GM21381 (cell line): ENCODE measurements around the gene CEACAM20.
"Not testable (repeated sequence)": the region's sequence is repeated elsewhere in the genome, so short reads cannot be mapped to it uniquely, and the experiment has no call there.

ENCODE experiments used
- ATAC-seq: cut with Tn5 transposase; IDR thresholded peaks from one replicate; pipeline ENCODE4 v1.9.1; 2021; ENCODE audit warnings: mild to moderate bottlenecking, moderate library complexity; ENCODE audit not compliant: unreplicated experiment

Gene CEACAM20

DNA sequence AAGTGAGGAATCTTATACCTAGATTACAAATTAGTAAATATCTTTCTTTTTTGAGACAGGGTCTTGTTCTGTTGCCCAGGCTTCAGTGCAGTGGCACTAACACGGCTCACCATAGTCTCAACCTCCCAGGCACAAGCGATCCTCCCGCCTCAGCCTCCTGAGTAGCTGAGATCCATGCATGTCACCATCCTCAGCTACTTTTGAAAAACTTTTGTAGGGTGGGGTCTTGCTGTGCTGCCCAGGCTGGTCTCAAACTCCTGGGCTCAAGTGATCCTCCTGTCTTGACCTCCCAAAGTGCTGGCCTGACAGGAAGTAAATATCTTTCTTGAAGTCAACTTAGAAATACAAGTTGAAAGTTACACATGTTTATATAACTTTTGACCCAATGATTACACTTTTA, 20.0 kb upstream of the CEACAM20 start:
- ATAC-seq = no peak

DNA sequence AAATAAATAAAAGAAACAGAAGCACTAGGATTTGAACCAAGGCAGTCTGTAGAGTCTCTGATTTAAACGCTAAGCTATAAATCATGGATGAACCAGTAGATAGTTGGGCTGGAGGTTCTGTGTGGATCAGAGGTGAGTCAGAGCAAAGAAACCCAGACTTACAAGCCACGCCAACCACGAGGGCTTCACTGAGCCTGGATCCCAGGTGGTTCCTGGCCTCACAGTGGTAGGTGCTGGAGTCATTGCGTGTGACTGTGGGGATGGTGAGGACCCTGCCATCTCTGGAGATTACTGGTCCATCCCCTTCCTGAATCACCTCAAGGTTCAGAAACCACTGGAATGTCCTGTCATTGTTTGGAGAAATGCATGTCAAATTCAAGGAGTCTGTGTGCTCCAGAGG, 19.3 kb upstream of the CEACAM20 start:
- ATAC-seq = no peak

DNA sequence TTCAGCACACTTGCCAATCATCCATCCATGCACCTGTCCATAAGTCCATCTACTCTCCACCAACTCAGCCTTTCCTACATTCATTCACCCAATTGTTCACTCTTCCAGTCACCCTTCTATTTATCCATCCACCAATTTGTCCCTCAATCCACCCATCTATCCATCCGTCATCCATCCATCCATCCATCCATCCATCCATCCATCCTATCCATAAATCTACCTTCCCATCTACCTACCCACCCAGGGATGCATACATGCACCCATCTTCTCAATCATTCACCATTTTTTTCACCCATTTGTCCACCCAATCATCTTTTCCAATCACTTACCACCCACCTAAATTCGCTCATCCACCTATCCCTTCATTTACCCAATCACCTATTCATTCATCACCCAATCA, 14.6 kb upstream of the CEACAM20 start:
- ATAC-seq = no peak

- no peak for ATAC-seq
These were observed 13.2 kb upstream of the CEACAM20 start for GRCh38 chr19:44542671-44543070.

DNA sequence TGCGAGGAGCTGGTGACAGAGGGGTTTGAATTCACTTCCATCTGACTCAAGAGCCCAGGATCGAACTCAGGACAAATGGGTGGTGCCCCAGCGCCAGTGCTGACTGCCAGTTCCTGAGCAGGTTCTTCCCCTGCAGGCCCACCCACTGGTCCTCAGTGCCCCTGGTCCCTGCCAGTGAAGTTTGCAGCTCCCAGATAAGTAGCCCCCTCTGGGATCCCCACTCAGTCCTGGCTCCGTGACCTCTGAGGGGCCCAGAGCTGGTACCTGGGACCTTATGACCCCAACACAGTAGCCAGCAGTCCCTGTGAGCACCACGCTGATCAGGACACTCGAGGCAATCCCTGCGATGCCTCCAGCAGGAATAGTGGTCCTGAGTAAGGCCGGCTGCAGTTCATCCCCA, 11.3 kb upstream of the CEACAM20 start:
- no peak for ATAC-seq

DNA sequence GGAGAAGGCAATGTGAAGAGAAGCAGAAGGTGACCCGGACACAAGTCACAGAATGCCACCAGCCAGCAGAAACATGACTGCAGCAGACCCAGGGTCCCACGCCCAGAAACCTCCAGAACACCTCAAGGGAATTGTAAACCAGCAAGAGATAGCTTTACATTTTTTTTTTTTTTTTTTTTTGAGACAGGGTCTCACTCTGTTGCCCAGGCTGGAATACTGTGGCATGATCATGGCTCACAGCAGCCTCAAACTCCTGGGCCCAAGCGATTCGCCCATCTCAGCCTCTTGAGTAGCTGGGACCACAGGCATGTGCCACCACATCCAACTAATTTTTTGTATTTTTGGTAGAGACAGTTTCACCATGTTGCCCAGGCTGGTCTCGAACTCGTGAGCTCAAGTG, 10.5 kb upstream of the CEACAM20 start:
- ATAC-seq = no peak

DNA sequence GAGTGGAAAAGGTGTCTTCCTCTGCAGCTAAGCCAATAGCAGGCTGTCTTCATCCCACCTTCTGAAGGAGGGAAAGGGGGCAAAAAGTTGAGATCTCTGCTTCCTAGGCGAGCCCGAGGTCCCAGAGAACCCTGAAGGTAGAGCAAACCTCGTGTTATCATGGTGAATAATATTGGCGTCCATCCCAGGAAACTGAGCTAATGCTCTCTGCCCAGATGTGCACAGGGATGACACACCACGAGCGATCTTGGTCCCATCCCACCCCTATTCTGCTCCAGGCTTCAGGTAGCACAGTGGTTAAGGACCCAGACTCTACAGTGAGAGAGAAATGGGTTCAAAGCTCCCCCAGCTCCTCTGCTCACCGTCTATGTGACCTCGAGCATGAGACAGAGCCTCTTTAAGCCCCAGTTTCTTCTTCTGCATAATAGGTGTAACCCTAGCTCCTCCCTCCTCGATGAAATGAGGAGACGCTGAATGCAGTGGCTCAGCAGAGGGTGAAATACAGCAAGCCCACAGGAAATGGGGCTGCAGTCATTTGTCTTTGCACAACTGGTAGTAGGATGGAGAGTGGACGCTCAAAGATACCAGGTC, 9.9 kb upstream of the CEACAM20 start:
- no peak for ATAC-seq

DNA sequence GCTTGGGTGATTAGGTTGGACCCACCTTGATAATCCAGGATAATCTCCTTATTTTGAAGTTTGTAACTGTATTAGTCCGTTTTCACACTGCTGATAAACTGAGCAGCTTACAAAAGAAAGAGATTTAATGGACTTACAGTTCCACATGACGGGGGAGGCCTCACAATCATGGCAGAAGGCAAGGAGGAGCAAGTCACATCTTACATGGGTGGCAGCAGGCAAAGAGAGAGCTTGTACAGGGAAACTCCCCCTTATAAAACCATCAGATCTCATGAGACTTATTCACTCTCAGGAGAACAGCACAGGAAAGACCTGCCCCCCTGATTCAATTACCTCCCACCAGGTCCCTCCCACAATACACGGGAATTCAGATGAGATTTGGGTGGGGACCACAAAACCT, 5.9 kb upstream of the CEACAM20 start:
- ATAC-seq = not testable (repeated sequence)

- no peak for ATAC-seq
These were observed 3.3 kb upstream of the CEACAM20 start for GRCh38 chr19:44532819-44533218.

GRCh38 chr19:44530777-44531176, 1.3 kb upstream of the CEACAM20 start:
- no peak for ATAC-seq

GRCh38 chr19:44527554-44527953, 1.9 kb downstream of the CEACAM20 start:
- ATAC-seq = no peak

DNA sequence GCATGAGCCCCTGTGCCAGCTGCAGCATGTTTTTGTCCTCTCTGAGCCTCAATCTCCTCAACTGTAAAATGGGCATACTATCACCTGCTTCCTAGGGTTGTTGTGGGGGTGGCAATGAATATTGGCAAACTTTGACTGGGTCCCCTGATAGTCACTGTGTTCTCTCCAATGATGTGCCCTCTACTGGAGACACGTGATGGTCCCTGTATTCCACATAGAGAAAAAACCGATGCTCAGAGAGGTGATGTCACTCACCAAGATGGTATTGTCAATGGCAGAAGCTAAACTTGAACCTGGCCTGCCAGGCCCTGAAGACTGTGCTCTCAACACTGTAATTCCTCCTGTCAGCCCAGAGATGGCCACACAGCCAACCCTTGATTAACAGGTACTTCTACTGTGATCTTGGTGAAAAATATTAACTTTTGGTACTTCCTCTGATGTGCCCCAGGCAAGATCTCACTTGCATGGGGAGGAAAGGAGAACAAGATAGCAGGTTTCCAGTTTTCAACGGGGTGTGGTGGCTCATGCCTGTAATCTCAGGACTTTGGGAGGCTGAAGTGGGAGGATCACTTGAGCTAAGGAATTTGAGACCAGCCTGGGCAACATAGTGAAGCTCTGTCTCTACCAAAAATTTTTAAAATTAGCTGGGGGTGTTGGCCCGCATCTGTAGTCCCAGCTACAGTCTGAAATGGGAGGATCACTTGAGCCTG, 3.6 kb downstream of the CEACAM20 start:
- no peak for ATAC-seq

DNA sequence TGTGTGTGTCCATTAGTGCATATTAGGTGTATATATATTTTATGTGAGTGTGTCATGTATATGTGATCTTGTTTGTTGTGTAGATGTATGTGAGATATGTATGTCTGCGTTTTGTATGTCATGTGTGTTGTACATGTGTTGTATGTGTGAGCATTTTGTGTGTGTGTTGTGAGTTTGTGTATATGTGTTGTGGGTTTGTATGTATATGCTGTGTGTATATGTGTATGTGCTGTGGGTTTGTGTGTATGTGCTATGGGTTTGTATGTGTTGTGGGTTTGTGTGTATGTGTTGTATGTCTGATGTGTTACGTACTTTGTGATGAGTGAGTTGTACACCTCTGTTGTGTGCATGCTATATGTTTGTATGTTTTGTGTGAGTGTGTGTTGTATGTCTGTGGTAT, 8.1 kb downstream of the CEACAM20 start:
- ATAC-seq = no peak

- ATAC-seq = no peak
These were observed 12.3 kb downstream of the CEACAM20 start for GRCh38 chr19:44517146-44517545.

DNA sequence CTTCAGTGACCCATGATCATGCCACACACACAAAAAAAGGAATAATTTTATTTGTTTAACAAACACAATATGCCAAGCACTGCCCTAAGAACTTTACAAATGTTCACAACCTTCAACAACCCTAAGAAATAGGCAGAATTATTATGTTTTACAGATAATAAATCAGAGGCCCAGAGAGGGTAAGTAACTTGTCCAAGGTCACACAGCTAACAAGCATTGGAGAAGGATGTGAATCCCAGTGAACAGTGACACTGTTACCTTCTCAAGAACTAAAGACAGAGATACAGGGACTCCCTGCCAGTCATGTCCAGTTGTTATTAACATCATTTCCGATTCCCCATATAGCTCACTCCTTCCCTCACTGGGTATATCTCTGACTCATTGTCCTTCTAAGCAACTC, 13.6 kb downstream of the CEACAM20 start:
- ATAC-seq = no peak

GRCh38 chr19:44515031-44515430, 14.4 kb downstream of the CEACAM20 start:
- ATAC-seq = no peak

DNA sequence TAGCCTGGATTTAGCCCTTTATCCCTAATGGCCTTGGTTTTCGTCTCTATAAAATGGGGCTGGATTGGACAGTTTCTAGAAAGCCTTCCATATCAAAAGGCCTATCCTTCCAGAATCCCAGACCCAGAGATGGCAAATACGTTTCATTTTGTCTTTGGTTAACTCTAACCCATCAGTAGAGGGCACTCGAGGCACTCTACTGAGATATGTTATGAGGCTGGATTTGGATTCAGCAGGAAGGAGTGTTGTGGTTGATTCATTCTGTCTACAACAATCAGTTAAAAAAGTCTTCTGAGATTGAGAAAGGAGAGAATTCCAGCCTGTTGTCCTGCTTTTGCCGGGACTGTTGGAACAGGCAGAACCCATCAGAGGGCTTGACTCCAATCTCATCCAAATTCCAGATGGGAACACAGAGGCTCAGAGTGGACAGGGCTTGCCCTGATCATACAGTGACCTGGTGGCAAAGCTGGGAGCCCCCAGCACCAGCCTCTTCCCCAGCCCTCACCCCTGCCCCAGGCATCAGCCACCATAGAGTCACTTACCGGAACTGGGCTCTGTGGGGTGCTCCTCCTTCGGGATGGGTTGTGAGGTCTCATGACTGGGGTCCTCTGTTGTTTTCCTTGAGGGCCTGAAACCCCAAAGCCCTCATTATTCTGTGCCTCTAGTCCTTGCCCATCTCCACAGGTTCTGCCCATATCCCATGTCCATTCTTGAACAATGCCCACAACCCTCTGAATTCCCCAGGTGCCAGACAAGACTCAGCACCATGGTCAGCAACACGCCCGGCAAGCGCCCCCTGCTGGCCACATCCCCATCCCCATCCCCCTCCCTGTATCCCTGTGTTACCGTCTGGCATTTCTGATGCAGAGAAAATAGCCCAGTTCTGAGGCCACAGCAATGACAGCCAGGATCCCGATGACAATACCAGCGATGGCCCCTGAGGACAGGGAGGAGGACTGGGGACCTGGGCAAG, 16.9 kb downstream of the CEACAM20 start:
- no peak for ATAC-seq

DNA sequence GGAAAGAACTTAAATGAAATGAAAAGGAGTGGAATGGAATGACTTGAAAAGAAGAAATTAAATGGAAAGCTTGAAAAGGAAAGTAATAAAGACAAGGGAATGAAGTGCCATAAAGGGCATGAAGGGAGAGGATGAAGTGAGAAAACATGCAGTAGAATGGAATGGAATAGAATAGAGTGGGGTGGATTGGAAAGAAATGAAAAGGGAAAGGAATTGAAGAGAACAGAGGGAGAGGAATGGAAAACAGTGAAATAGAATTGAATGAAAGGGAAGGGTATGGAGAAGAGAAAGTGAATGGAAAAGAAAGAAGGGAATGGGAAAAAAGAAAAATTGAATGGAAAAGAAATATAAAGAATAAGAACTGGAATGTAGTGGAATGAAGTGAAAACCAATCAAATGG, 20.0 kb downstream of the CEACAM20 start:
- ATAC-seq = no peak

- peak; percentile 88 for ATAC-seq
These were observed 29.2 kb downstream of the CEACAM20 start, which contains the start of gene ZNF180 for GRCh38 chr19:44499962-44500949. Gene ZNF180, minus strand, starts transcription at chr19:44500522. Its CDS starts 3,188 bp downstream, at chr19:44497334.

DNA sequence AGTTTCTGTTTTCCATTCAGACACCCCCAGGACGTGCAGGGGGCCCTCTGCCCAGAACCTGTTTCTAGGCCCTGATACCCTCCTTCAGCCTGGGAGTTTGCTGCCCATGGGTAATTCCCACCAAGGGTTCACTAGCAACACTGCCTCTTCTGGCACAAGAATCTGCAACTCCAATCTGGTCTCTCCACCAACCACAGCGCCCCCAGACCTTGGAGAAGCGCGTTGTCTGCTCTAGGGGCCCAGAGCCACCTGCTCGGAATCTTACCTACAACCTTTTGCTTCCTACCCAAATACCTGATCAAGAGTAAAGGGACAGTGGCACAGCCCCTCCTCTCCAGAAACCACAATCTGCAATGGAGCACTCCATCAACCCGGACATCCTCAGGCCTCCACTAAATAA, 29.9 kb downstream of the CEACAM20 start:
- ATAC-seq = no peak
